GM12892 (cell line): ENCODE measurements around the gene OR7C1.

ENCODE experiments used
- POLR2A ChIP-seq: IDR thresholded peaks from 2 replicates; pipeline ENCODE4 v1.6.1; 2011; ENCODE audit warnings: low read depth, low read length, control low read depth
- POLR2AphosphoS5 ChIP-seq: IDR thresholded peaks from 2 replicates; pipeline ENCODE4 v1.6.1; 2011; ENCODE audit warnings: low read depth, low read length, control low read depth

DNA sequence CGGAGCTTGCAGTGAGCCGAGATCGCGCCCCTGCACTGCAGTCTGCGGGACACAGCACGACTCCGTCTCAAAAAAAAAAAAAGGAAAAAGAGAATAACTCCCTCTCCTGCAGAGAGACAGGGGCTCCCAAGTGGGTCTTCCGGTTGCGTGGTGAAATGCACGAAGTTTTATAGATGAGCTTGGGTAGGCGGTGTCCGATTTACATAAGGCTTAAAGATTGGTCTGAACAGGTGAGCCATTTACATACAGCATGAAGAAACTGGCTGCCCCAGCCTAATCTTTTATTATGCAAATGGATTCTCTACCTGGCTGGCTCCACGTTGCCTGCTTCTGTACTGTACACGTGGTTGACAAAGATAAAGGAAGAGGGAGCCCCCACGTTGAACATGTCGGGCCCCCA lies 76.2 kb downstream of the OR7C1 start:
- TF ChIP-seq POLR2AphosphoS5 (no peak), POLR2A (no peak)
